Right hindlimb (tissue), 1 donor: ENCODE measurements around the gene DOCK4.

Experiments used
- DNase-seq: peaks from one replicate; pipeline ENCODE4 v3.0.0-alpha.2; 2018

Gene DOCK4

DNA sequence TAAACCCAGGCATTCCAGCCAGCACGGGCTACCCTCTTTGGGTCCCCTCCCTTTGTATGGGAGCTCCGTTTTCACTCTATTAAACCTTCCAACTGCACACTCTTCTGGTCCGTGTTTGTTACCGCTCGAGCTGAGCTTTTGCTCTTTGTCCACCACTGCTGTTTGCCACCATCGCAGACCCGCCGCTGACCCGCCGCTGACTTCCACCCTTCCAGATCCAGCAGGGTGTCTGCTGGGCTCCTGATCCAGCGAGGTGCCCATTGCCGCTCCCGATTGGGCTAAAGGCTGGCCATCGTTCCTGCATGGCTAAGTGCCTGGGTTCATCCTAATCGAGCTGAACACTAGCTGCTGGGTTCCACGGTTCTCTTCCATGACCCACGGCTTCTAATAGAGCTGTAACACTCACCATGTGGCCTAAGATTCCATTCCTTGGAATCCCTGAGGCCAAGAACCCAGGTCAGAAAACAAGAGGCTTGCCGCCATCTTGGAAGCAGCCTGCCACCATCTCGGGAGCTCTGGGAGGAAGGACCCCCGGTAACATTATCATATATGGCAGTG is 14.8 kb upstream of the DOCK4 start:
- no peak for DNase-seq

GRCh38 chr7:112215787-112216186 is 9.6 kb upstream of the DOCK4 start:
- no peak for DNase-seq

DNA sequence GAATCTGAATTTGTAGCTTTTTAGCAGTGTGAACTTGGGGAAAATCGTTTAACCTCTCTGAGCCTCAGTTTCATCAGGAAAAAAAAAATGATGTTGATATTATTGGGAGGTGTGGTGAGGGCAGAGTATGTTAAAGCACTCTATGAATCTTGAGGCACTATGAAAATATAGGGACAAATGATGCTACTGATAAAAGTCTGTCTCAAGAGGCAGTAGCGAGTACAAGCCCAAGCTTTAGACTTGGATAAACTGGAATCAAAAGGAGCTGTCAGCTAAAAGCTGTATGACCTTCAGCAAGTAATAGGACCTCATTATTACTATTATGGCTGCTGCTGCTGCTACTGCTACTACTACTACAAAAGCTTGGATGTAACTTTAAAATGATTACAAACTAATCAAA is 8.7 kb upstream of the DOCK4 start:
- no peak for DNase-seq

GRCh38 chr7:112214268-112214667 is 8.1 kb upstream of the DOCK4 start:
- DNase-seq = no peak

DNA sequence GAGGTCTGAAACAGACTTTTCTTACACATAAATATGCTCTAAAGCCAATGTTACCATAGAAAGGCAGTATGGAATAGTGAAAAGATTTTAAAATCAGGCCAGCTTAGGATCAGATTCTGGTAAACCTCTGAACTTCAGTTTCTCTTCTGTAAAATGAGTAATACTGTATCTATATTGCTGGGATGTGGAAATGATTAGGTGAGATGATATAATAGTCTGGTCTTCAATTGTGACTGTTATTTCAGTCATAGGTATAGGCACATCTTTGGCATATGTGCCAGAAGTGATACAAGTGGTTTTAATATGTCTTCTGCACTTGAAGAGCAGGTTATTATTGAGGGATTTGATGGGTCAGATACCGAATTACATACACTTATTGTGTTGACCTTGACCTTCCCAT is 7.5 kb upstream of the DOCK4 start:
- no peak for DNase-seq

- DNase-seq = no peak
Observed at GRCh38 chr7:112212571-112212970, 6.4 kb upstream of the DOCK4 start.

DNA sequence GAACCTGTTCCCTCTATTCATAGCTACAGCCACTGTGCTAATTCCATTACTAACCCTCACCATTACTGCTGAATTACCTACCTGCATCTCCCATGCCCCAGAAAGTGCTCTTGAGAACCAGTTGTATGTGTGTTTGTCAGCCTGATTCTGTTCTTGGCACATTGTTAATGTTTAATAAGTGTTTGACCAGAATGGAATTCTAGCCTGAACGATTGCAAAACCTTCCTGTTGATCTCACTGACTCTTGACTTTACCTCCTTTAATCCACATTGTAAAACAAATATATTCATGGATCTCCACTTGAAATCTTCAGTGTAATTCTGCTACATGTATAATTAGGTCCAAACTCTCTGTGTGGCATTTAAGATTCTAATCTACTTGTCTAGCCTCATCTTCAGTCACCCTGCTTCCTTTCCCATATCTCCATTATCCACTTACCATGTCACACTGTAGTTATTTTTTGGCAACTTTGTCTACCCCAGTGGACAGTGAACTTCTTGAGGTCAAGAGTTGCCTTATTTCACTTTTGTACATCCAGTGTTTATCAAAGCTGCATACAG is 5.2 kb upstream of the DOCK4 start:
- DNase-seq = no peak

DNA sequence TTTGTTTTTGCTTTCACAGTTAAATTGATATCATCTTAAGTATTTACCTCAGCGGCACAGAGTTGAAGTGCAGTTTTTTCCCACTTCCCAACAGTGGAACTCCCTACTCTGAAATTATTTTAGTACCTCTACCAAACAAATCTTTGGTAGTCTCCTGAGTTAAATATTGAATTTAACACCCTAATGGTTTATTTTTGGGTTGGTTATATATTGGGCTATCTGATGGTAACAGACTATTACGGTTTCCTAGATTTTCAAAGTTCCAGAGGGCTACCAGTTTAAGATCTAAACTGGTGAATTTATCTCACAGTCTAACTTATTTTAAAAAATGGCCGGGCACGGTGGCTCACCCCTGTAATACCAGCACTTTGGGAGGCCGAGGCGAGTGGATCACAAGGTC is 1.6 kb upstream of the DOCK4 start:
- DNase-seq = no peak

- DNase-seq = no peak
Observed at GRCh38 chr7:112206991-112207592, 893 bp upstream of the DOCK4 start.

DNA sequence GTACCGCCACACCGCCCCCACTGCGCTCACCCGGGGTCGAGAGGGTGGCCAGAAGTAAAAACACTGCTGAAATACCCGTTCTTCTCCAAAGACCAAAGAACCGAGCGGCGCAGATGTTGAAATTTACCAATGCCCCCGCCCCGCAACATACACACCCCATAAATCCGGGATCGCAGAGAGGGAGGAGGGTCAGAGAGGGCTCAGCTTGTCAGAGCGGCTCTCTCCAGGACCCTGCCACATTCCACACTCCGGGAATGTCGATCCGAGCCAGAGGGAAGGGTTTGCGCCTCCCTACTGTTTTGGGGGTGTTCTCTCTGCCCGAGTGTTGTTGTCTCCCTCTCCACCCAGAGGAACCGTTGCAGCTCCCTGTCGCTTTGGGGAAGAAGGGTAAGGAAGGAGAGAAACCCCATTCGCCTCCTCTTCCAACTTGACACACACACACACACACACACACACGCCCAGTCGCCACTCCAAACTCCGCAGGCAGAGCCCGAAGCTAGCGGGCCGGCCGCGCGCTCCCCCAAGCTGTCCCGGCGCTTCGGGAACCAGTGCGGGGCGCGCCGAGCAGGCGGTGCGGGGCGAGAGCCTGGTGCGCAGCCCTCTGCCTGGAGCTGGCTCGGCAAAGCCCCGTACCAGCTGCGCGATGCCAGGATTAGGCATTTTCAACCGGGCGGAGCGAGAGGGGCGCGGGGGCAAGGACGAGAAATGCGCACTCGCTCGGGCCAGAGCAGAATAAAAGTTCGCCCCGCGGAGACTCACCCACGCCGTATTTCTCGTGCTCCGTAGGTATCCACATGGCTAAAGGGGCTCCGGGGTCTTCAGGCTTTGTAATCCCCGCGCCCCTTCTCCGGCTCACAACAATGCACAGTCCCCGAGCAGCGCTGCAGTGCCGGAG is 609 bp downstream of the DOCK4 start:
- peak; percentile 80 for DNase-seq

DNA sequence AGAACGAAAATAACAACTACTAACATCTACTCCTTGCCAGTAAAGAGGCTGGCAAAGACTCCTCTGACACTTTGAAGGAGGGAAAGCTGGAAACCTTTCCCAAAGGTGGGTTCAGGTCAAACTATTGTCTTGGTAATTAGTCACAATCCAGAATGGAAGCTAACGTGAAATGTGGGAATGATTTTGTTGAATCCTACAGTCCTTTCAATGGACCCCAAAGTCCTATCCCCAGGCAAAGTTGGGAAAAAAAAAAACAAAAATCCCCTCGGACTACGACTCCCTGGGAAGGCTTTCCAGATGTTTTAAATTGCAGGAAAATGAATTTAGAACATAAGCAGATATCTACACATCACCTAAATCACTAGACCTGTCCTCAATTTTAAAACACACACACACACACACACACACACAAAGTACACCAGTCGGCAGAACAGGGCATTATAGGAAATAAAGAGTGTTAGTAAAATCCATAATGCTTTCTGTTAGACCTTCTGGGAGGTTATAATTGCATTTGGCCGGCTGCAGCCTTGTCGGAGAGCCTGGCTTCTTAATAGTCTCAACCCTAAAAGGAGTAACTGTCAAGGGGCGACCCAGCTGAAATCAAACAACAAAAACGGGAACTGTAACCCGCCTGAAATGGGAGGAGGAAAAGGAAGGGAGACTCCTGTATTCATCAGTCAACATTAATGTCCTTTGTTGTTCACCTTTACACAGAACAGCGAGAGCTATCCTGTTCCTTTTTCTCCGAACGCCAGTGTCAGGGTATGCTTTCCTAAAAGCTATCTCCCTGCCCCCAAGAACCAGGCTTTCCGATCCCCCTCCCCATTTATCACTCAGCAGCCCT is 1.5 kb downstream of the DOCK4 start:
- peak; percentile 30 for DNase-seq

DNA sequence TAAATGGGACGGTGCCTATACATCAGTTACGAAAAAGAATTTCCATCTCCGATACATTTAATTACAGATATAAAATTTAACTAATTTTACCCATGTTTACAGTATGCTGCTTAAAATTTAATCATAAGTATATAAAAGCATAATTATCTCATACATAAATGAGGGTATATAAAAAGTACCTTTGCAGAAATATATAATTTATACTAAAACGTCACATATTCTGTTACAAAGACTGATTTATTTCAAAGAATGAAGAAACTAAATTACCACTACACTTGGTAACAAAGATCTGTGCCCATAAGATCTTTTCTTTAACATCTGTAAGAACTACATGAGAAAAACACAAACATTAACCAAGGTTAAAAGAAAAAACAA is 2.8 kb downstream of the DOCK4 start:
- DNase-seq = no peak

DNA sequence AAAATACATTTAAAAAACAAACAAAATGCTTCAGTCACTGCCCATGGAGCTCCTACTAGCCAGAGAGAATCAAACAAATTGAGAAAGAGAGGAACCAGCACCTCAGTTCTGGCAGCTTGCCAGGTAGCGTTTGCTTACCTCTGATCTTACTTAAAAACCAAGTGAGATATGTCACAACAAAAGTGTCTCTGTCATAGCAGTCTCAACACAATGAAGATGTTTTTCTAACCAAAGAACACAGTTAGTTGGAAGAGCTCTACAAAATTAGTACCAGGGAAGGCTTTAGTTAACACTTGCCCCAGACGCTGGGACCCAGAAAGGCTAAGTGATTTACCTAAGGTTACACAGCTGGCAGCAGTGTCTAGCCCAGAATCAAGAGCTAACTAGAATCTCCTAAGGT is 3.4 kb downstream of the DOCK4 start:
- DNase-seq = no peak

- DNase-seq = no peak
Observed at GRCh38 chr7:112201839-112202238, 4.4 kb downstream of the DOCK4 start.

DNA sequence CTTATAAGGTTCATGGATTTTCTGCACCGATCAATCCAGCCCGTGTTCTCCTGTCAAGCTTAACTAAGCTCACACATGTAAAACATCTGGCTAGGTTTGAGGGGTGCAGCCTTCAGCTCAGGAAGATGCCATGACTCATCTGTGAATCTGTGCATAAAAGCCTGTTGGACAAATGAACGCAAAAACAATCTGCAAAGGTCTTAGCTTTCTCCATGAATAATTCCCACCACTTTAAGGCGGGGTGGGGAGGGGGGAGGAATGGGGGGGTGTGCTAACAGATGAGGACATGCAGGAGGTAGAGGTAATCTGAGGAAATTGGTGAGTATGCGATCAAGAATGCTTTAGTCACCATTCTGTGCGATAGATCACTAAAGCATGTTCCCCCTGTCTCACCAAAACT is 4.8 kb downstream of the DOCK4 start:
- DNase-seq = no peak

DNA sequence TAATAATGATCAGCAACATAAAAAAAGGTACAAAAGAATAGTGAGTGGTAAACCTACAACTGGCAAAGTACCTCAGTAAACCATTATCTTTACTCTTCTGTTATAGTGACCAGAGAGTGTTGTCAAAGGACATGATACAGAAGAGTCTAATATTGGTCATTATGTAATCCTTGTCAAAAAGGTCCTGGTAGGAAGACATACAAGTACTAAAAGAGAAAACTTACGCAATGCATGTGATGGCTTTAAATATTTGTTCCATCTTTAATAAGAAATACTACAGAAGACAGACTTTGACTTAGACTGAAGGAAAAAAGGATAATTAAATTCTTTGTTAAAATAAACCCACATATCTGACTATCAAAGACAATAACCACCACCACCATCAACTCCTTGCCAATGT is 6.5 kb downstream of the DOCK4 start:
- DNase-seq = no peak

GRCh38 chr7:112199035-112199655 is 7.1 kb downstream of the DOCK4 start:
- DNase-seq = no peak

- no peak for DNase-seq
Observed at GRCh38 chr7:112197322-112197721, 8.9 kb downstream of the DOCK4 start.

- DNase-seq = no peak
Observed at GRCh38 chr7:112195717-112196116, 10.5 kb downstream of the DOCK4 start.

DNA sequence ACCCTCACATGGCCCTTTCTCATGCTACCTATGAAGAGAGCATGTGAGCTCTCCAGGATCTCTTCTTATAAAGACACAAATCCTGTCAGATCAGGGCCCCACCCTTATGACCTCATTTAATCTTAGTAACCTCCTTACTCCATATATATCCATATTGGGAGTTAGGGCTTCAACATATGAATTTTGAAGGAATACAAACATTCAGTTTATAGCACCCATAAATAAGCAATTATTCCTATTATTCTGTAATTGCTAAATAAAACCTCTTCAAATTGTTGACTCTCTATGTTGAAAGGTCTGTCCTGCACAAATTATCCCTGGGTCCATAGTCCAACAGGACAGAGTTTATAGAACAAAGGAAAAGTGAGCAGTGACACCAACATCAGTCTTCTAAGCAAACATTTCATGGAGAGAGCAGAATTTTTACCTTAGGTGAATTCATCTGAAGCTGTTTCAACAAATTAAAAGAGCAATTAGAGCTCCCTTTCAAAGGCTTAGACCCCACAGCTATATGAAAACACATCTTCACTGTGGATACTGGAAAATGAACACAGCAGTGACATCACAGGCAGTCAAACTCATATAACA is 12.2 kb downstream of the DOCK4 start:
- DNase-seq = no peak

DNA sequence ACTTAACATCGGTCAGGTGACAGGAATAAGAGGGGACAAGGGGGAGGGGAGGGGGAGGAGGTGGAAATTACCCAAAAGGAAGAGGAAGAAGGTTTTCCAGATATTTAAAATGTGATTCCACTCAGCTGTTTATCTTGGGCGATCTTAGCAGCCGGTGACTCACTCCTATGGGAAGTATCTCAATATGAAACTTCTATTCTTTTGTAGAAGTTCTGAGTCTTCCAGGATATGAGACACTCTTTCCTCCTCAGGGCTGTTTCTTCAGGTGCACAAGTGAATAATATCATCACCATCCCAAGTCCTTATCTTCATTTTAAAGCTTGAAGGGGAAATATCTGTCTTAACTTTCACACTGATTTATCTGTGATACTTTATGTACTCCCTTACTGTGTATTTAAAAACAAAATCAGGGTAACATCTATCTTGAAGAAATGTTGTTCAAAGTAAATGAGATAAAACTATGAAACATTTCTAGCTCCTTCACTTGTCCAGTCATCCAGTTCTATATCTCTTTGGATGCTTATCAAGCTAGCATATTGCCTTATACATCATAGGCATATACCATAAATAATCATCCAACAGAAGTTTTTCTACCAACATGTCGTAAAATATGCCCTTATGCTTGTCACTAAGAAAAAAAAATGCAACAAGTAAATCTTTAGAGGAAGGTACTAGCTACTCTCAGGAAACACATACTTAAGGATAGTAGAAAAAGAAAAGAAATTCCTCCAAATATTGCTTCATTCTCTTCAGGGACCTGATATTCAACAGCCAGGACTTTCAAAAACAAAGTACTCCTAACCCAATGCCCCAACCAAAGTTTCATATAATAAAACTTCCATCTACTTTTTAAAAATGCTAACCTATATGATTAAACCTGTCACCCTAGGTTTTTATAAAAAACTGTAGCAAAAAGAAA is 13.7 kb downstream of the DOCK4 start:
- DNase-seq = no peak
